NK-92 (cell line): Measurements from ENCODE around the gene RARS2.

Experiments
- DNase-seq: peaks from one replicate; lab custom pipeline; 2025; ENCODE audit not compliant: unreplicated experiment; lab: John Stamatoyannopoulos, UW

The RARS2 gene

GRCh38 chr6:87574237-87574804 is 15.5 kb downstream of the RARS2 start:
- DNase-seq = no peak

- no peak for DNase-seq
Measured at GRCh38 chr6:87573307-87574024, 16.3 kb downstream of the RARS2 start.

GRCh38 chr6:87572883-87573282 is 16.9 kb downstream of the RARS2 start:
- DNase-seq = no peak

GRCh38 chr6:87572021-87572420 is 17.8 kb downstream of the RARS2 start:
- DNase-seq = no peak

GRCh38 chr6:87561017-87561416 is 28.8 kb downstream of the RARS2 start:
- DNase-seq = no peak

GRCh38 chr6:87558446-87558845 is 31.3 kb downstream of the RARS2 start:
- DNase-seq = no peak

GRCh38 chr6:87555506-87555905 is 34.3 kb downstream of the RARS2 start:
- no peak for DNase-seq

GRCh38 chr6:87553159-87553765 is 36.5 kb downstream of the RARS2 start:
- DNase-seq = no peak

- DNase-seq = no peak
Measured at GRCh38 chr6:87551799-87552198, 38.0 kb downstream of the RARS2 start.

GRCh38 chr6:87544474-87544735 is 45.4 kb downstream of the RARS2 start:
- no peak for DNase-seq

GRCh38 chr6:87543696-87544473 is 45.9 kb downstream of the RARS2 start:
- no peak for DNase-seq

- DNase-seq = no peak
Measured at GRCh38 chr6:87541744-87542143, 48.0 kb downstream of the RARS2 start.

- no peak for DNase-seq
Measured at GRCh38 chr6:87541041-87541440, 48.7 kb downstream of the RARS2 start.

GRCh38 chr6:87540539-87540938 is 49.2 kb downstream of the RARS2 start:
- no peak for DNase-seq

GRCh38 chr6:87539554-87539953 is 50.2 kb downstream of the RARS2 start:
- DNase-seq = no peak

GRCh38 chr6:87538510-87539260 is 51.1 kb downstream of the RARS2 start:
- no peak for DNase-seq

- DNase-seq = no peak
Measured at GRCh38 chr6:87534377-87535047, 55.3 kb downstream of the RARS2 start.

GRCh38 chr6:87529221-87529620 is 60.6 kb downstream of the RARS2 start:
- DNase-seq = no peak

- DNase-seq = no peak
Measured at GRCh38 chr6:87522686-87523085, 67.1 kb downstream of the RARS2 start.

- DNase-seq = no peak
Measured at GRCh38 chr6:87518453-87518852, 71.3 kb downstream of the RARS2 start.

- no peak for DNase-seq
Measured at GRCh38 chr6:87514831-87515230, 75.0 kb downstream of the RARS2 start.
